Neural progenitor cell (in vitro differentiated cells): Measurements from ENCODE around the gene INVS. TPM values are rescaled to one million over a fixed set of nuclear protein-coding genes. Genes with fewer than 3 reads are reported as not detected.

Experiments used
- DNase-seq: peaks from one replicate; pipeline ENCODE4 v3.0.0-alpha.2; 2016; ENCODE audit warnings: low spot score
- H2AFZ ChIP-seq: fragments of 200-600 bp; sonication (generic); replicated peaks from 2 replicates; pipeline ENCODE4 v1.6.1; 2016; ENCODE audit warnings: antibody characterized with exemption
- H3F3A ChIP-seq: fragments of 200-600 bp; sonication (generic); 2 replicates; pipeline ENCODE4 v1.6.1; 2016; ENCODE audit warnings: antibody characterized with exemption, low read depth
- H3K27ac ChIP-seq: fragments of 200-600 bp; sonication (generic); 2 replicates; pipeline ENCODE4 v1.5.1; 2016; ENCODE audit warnings: mild to moderate bottlenecking
- H3K27me3 ChIP-seq: fragments of 200-600 bp; sonication (generic); 2 replicates; pipeline ENCODE4 v1.6.1; 2016; ENCODE audit warnings: mild to moderate bottlenecking, moderate library complexity
- H3K36me3 ChIP-seq: fragments of 200-600 bp; sonication (generic); 2 replicates; pipeline ENCODE4 v1.5.1; 2016
- H3K4me1 ChIP-seq: fragments of 200-600 bp; sonication (generic); 2 replicates; pipeline ENCODE4 v1.6.1; 2016; ENCODE audit warnings: mixed run types
- H3K4me2 ChIP-seq: fragments of 200-600 bp; sonication (generic); 2 replicates; pipeline ENCODE4 v1.6.1; 2016
- H3K4me3 ChIP-seq: fragments of 200-600 bp; sonication (generic); 2 replicates; pipeline ENCODE4 v1.5.1; 2016
- H3K79me2 ChIP-seq: fragments of 200-600 bp; sonication (generic); 2 replicates; pipeline ENCODE4 v1.6.1; 2016; ENCODE audit warnings: low read depth
- H3K9ac ChIP-seq: fragments of 200-600 bp; sonication (generic); 2 replicates; pipeline ENCODE4 v1.6.1; 2016
- H3K9me3 ChIP-seq: fragments of 200-600 bp; sonication (generic); 2 replicates; pipeline ENCODE4 v1.5.1; 2016; ENCODE audit warnings: low read depth
- H4K20me1 ChIP-seq: fragments of 200-600 bp; sonication (generic); 2 replicates; pipeline ENCODE4 v1.6.1; 2016; ENCODE audit warnings: low read depth
- H3K27ac Mint-ChIP-seq: 3 replicates; pipeline ENCODE4 v1.8.0; 2021; ENCODE audit warnings: mixed read lengths
- H3K27me3 Mint-ChIP-seq: 2 replicates; pipeline ENCODE4 v1.8.0; 2022; ENCODE audit warnings: low read depth, mild to moderate bottlenecking, inconsistent platforms, moderate library complexity, mixed read lengths; ENCODE audit not compliant: insufficient read depth
- H3K36me3 Mint-ChIP-seq: 3 replicates; pipeline ENCODE4 v1.8.0; 2021; ENCODE audit warnings: mixed read lengths
- H3K4me1 Mint-ChIP-seq: 3 replicates; pipeline ENCODE4 v1.8.0; 2021; ENCODE audit warnings: mixed read lengths
- H3K4me3 Mint-ChIP-seq: 3 replicates; pipeline ENCODE4 v1.8.0; 2021; ENCODE audit warnings: mild to moderate bottlenecking, moderate library complexity, mixed read lengths
- H3K9me3 Mint-ChIP-seq: 3 replicates; pipeline ENCODE4 v1.8.0; 2020; ENCODE audit warnings: mixed read lengths
- EZH2 ChIP-seq: fragments of 200-600 bp; sonication (generic); IDR thresholded peaks from 2 replicates; pipeline ENCODE4 v1.6.1; 2017; ENCODE audit warnings: antibody characterized with exemption, mild to moderate bottlenecking, moderate library complexity
- EZH2phosphoT487 ChIP-seq: fragments of 200-600 bp; sonication (generic); IDR thresholded peaks from 2 replicates; pipeline ENCODE4 v1.6.1; 2017; ENCODE audit warnings: antibody characterized with exemption
- total RNA-seq: library from RNA; depleted of rRNA; stranded (reverse); fragments of >200 nt; gene quantifications from 2 replicates; pipeline ENCODE4 v1.2.3, GENCODE V29; 2015; ENCODE audit warnings: low replicate concordance
- TF ChIP-seq, protein P1 (sequence below): fragments of 200-600 bp; sonication (generic); IDR thresholded peaks from 2 replicates; pipeline ENCODE4 v1.5.1; 2017; ENCODE audit warnings: antibody characterized with exemption, mild to moderate bottlenecking

Gene INVS
- total RNA-seq, 1 donor from 2014 or later, result 29.2 TPM

DNA sequence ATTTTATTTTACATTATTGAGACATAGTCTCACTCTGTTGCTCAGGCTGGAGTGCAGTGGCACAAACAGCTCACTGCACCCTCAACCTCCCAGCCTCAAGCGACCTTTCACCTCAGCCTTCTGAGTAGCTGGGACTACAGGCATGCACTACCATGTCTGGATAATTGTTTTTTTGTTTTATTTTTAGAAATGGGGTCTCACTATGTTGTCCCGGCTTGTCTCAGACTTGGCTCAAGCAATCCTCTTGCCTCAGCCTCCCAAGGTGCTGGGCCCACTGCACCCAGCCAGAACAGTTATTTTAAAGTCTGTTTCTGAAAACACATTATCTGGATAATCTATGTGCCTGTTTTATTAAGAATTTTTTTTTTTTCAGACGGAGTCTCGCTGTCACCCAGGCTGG, 191.7 kb downstream of the INVS start:
- TF ChIP-seq, protein P1, sequence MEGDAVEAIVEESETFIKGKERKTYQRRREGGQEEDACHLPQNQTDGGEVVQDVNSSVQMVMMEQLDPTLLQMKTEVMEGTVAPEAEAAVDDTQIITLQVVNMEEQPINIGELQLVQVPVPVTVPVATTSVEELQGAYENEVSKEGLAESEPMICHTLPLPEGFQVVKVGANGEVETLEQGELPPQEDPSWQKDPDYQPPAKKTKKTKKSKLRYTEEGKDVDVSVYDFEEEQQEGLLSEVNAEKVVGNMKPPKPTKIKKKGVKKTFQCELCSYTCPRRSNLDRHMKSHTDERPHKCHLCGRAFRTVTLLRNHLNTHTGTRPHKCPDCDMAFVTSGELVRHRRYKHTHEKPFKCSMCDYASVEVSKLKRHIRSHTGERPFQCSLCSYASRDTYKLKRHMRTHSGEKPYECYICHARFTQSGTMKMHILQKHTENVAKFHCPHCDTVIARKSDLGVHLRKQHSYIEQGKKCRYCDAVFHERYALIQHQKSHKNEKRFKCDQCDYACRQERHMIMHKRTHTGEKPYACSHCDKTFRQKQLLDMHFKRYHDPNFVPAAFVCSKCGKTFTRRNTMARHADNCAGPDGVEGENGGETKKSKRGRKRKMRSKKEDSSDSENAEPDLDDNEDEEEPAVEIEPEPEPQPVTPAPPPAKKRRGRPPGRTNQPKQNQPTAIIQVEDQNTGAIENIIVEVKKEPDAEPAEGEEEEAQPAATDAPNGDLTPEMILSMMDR, result no peak
- TF ChIP-seq EZH2 (no peak), EZH2phosphoT487 (no peak)
- no peaks in the 10 kb centered on the region for H3K9me3 ChIP-seq
- H3K27me3 ChIP-seq, result no peaks in the 10 kb centered on the region
- Mint-ChIP-seq H3K36me3 (peaks cover 67% of the 10 kb centered on the region), H3K9me3 (peaks cover 12% of the 10 kb centered on the region), H3K4me1 (no peaks in the 10 kb centered on the region), H3K27me3 (no peaks in the 10 kb centered on the region), H3K4me3 (no peak overlapping the region), H3K27ac (no peak overlapping the region)
- H2AFZ ChIP-seq, result no peak overlapping the region
- no peak overlapping the region for H3K9ac ChIP-seq
- no peaks in the 10 kb centered on the region for H3K4me1 ChIP-seq
- H3K4me3 ChIP-seq, result no peak overlapping the region
- no peak for DNase-seq
- no peaks in the 10 kb centered on the region for H3F3A ChIP-seq
- H3K79me2 ChIP-seq, result no peaks in the 10 kb centered on the region
- peaks cover 4% of the 10 kb centered on the region for H4K20me1 ChIP-seq
- no peak overlapping the region for H3K4me2 ChIP-seq
- peaks cover 16% of the 10 kb centered on the region for H3K36me3 ChIP-seq
- no peak overlapping the region for H3K27ac ChIP-seq

- H3K27ac Mint-ChIP-seq, result no peak overlapping the region
- Histone ChIP-seq H3K36me3 (peaks cover 13% of the 10 kb centered on the region), H3K9ac (no peak overlapping the region), H2AFZ (no peak overlapping the region), H4K20me1 (peaks cover 4% of the 10 kb centered on the region), H3K4me1 (no peaks in the 10 kb centered on the region), H3K9me3 (no peaks in the 10 kb centered on the region), H3K27ac (no peak overlapping the region), H3K4me3 (no peak overlapping the region), H3K27me3 (no peaks in the 10 kb centered on the region), H3K79me2 (no peaks in the 10 kb centered on the region), H3F3A (no peaks in the 10 kb centered on the region), H3K4me2 (no peak overlapping the region)
- no peak for DNase-seq
- peaks cover 1% of the 10 kb centered on the region for H3K4me1 Mint-ChIP-seq
- TF ChIP-seq EZH2phosphoT487 (no peak), EZH2 (no peak)
- TF ChIP-seq, protein P1, result no peak
- H3K4me3 Mint-ChIP-seq, result no peak overlapping the region
- no peaks in the 10 kb centered on the region for H3K27me3 Mint-ChIP-seq
- H3K36me3 Mint-ChIP-seq, result peaks cover 59% of the 10 kb centered on the region
- peaks cover 7% of the 10 kb centered on the region for H3K9me3 Mint-ChIP-seq
Measured at GRCh38 chr9:100292414-100292813, 193.4 kb downstream of the INVS start.

DNA sequence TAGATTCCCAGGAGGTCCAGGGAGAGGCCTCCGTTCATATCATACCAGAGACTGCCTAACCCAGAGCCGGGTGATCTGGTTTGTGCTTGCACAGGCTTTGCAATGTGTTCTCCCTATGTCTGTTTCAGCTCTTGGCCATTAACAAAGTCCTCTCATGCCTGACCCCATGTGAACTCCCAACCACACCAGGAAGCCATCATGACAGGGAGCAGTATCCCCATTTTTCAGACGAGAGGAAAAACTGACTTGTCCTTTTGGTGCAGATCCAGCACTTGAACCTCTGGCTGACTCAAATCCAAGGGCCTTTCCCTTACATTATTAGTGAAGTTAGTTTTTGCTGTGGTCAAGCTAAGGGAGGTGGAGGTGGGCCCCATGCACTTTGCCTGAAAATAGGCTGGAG, 195.3 kb downstream of the INVS start:
- H3K9me3 Mint-ChIP-seq, result no peaks in the 10 kb centered on the region
- H3K4me1 Mint-ChIP-seq, result peaks cover 18% of the 10 kb centered on the region
- H3K36me3 ChIP-seq, result peaks cover 9% of the 10 kb centered on the region
- H3K4me3 ChIP-seq, result no peak overlapping the region
- H4K20me1 ChIP-seq, result peaks cover 8% of the 10 kb centered on the region
- H3K4me3 Mint-ChIP-seq, result no peak overlapping the region
- H3K79me2 ChIP-seq, result no peaks in the 10 kb centered on the region
- no peaks in the 10 kb centered on the region for H3K4me1 ChIP-seq
- DNase-seq, result no peak
- H3F3A ChIP-seq, result no peaks in the 10 kb centered on the region
- H3K27me3 ChIP-seq, result no peaks in the 10 kb centered on the region
- H3K27ac Mint-ChIP-seq, result no peak overlapping the region
- TF ChIP-seq EZH2phosphoT487, result no peak
- TF ChIP-seq, protein P1, result no peak
- TF ChIP-seq EZH2, result no peak
- no peaks in the 10 kb centered on the region for H3K9me3 ChIP-seq
- no peak overlapping the region for H3K27ac ChIP-seq
- no peak overlapping the region for H2AFZ ChIP-seq
- no peak overlapping the region for H3K4me2 ChIP-seq
- peaks cover 55% of the 10 kb centered on the region for H3K36me3 Mint-ChIP-seq
- no peak overlapping the region for H3K9ac ChIP-seq
- H3K27me3 Mint-ChIP-seq, result no peaks in the 10 kb centered on the region
